ENCODE measurements around the gene PRKCE. TPM values are rescaled to one million over a fixed set of nuclear protein-coding genes. Genes with fewer than 3 reads are reported as not detected.

The PRKCE gene
- total RNA-seq, 1 donor from 2014 or later = 62.8 TPM

DNA sequence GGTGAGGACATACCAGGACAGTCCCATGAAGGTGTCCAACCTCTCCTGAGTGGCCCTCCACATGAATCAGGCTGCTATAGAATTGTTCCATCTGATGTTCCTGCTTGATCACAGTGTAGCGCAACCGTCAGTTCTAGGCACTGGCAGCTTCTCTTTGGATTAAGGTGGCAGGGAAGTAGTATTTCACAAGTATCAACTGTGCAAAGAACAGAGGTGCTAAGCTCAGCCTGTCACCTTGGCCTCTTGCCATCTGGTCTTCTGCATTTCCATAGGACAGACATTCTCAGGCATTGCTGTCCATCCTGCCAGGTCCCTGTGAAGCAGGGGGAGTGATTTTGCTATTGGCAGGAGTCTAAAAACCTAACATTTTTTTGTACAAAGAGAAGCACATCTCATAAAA is 463.5 kb downstream of the PRKCE start:
- no peak for FAIRE-seq
- no peak for DNase-seq (ENCODE audit: low spot score in 2 of 2)

DNA sequence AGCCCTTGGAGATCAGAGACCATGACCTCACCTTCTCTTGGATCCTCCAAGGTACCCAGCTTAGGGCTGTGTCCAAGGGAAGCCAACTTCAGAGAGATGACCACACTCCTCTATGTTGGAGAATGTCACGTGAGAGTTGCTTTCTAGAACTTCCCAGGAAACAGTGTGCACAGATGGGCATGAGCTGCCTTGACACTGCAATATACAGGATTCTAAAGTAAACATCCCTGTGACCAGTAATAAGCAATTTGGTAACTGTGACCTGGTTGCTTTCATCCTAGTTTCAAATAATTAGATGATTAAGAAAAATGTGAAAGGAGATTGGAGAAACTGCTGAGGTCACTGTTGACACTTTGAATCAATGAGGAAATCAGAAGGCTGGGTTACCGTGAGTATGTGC is 464.7 kb downstream of the PRKCE start:
- FAIRE-seq = no peak
- DNase-seq (ENCODE audit: low spot score in 2 of 2) = no peak

GRCh38 chr2:46116553-46116991 is 465.1 kb downstream of the PRKCE start:
- FAIRE-seq (no peak), DNase-seq (ENCODE audit: low spot score in 2 of 2) (no peak)

GRCh38 chr2:46117379-46117778 is 465.9 kb downstream of the PRKCE start:
- FAIRE-seq = no peak

DNA sequence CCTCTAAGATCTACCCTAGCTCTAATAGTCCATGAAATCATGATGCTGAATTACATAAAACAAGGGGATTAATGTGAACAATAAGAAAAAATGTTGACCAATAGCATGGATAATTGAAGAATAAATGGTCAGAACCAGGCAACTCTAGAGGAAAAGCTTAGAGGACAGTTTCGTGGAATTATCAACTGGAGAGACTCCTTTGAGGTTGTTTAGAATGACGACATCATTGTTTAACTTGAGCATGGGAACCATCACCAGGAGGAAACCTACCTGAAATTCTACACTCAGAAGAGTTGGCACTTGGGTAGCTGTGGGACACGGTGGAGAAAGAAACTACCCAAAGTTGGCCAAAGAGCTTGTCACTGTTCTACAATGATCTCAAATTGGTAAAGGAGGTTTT is 466.5 kb downstream of the PRKCE start:
- no peak for FAIRE-seq
- no peak for DNase-seq (ENCODE audit: low spot score in 2 of 2)

More at GRCh38 chr2:46117379-46117778, 465.9 kb downstream of the PRKCE start:
- no peak for DNase-seq (ENCODE audit: low spot score in 2 of 2)

GRCh38 chr2:46118656-46119371 is 467.3 kb downstream of the PRKCE start:
- DNase-seq (ENCODE audit: low spot score in 2 of 2) = no peak

DNA sequence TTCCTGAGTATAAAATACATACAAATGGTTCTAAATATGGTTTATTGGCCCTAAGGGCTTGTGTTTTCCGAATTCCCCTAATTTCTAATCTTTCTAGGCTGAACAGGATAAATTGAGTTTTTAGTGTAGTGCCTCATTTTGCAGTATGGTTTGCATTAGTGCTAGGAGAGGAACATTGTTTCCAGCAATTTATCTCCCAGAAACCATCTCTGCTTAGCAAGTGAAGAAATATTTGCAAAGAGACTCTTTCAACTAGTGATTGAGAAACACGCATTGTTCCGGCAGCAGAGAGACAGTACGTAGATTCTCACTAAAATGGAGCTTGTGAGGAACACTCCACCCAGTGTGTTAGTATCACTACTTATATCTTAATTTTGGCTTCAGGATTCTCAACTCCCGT is 468.0 kb downstream of the PRKCE start:
- FAIRE-seq (no peak), DNase-seq (ENCODE audit: low spot score in 2 of 2) (no peak)

More at GRCh38 chr2:46118656-46119371, 467.3 kb downstream of the PRKCE start:
- FAIRE-seq = no peak

- DNase-seq (ENCODE audit: low spot score in 2 of 2) (no peak), FAIRE-seq (no peak)
Measured at GRCh38 chr2:46120792-46121555, 469.5 kb downstream of the PRKCE start.

DNA sequence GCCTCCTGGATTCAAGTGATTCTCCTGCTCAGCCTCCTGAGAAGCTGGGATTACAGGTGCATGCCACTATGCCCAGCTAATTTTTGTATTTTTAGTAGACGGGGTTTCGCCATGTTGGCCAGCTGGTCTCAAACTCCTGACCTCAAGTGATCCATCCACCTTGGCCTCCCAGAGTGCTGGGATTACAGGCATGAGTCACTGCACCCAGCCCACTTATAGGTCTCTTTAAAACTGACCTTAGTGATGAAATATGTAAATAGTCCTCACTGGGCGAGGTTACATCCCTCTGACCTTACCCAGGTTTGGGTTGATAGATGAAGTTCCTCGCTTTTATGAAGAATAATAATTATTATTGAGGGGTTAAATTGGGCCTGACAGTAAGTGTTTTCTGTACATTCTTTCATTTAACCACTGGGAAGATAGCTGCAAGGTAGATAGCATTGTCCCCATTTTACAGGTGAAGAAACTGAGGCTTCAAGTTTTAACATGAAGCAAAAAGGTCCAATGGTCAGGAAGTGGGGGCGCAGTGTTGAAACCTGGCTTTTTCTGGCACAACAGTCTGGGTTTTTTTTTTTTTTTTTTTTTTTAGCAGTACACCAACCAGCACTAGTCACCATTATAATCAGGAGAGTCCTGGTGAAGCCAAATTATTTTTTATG is 471.0 kb downstream of the PRKCE start:
- FAIRE-seq (no peak), DNase-seq (ENCODE audit: low spot score in 2 of 2) (no peak)

DNA sequence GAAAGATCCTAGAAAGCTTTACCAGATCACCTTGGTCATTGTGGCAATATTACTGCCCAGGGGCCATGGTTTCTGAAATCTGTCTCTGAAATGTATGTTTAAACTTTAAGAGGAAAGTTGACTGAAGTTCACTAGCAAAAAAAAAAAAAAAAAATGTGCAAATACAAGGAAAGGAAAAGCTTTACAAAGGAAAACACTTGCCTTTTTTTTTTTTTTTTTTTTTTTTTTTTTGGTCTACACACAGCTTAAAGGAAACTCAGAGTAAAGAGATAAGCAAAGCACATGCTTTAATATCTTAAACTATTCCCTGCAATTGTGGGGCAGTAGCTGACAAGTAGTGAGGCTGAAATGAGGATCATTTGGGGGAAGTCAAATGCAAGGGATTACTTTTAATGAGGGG is 471.5 kb downstream of the PRKCE start:
- FAIRE-seq (no peak), DNase-seq (ENCODE audit: low spot score in 2 of 2) (no peak)

DNA sequence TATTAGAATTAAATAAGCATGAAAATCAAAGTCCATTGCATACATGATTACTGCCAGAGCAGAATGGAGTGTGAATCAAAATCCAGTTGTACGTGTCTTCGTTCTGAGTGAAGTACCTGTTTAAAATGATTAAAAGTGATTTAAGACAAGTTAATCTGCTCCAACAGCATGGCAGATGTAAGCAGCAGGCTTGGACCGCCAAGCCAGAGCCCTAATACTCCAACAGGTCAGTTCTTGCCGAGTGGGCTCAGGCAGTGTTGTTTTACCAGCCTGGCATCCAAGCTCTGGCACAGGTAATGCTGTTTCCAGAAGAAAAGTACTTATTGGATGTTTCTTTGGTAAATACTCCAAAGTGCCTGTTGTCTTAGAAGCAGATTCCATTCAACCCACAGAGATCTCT is 474.3 kb downstream of the PRKCE start:
- DNase-seq (ENCODE audit: low spot score in 2 of 2) = no peak
- FAIRE-seq = no peak

DNA sequence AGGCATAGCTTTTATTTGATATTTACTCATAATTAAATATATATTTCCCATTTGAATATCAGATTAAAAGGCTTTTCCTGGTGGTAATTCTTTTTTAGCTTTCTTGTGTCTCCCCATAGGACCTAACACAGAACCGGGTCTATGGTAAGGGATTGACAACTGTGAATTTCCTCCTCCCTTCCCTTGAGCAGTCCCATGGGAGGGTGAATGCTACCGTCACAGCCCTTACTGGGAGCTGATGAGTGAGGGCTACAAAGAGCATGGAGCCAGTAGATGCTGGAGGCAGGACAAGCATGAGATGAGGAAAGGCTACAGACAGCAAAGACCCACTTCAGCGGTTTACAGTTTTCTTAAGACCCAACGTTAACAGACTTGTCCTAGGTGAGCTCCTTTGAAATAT is 475.1 kb downstream of the PRKCE start:
- DNase-seq (ENCODE audit: low spot score in 2 of 2) (no peak), FAIRE-seq (no peak)

GRCh38 chr2:46127176-46127575 is 475.7 kb downstream of the PRKCE start:
- DNase-seq (ENCODE audit: low spot score in 2 of 2) (no peak), FAIRE-seq (no peak)

DNA sequence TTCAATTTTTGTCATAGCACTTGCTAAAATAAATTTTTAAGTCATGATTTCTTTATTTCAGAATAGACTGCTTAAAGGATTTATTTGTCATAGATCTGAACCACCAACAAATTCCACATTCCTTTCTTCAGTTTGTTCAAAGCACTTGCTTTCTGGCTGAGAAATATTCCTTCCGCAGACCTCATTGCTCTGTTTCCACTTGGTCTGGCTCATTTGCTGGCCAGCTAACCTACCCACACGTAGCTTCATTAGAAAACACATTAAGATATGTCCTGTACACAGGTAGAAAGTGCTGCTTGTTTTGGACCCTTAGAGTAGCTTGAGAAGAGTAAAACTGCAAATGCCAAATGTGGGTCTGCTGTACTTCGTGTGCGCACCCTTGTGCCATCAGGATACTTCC is 479.0 kb downstream of the PRKCE start:
- DNase-seq (ENCODE audit: low spot score in 2 of 2) = no peak
- no peak for FAIRE-seq

GRCh38 chr2:46132996-46133395 is 481.5 kb downstream of the PRKCE start:
- DNase-seq (ENCODE audit: low spot score in 2 of 2) (no peak), FAIRE-seq (no peak)

DNA sequence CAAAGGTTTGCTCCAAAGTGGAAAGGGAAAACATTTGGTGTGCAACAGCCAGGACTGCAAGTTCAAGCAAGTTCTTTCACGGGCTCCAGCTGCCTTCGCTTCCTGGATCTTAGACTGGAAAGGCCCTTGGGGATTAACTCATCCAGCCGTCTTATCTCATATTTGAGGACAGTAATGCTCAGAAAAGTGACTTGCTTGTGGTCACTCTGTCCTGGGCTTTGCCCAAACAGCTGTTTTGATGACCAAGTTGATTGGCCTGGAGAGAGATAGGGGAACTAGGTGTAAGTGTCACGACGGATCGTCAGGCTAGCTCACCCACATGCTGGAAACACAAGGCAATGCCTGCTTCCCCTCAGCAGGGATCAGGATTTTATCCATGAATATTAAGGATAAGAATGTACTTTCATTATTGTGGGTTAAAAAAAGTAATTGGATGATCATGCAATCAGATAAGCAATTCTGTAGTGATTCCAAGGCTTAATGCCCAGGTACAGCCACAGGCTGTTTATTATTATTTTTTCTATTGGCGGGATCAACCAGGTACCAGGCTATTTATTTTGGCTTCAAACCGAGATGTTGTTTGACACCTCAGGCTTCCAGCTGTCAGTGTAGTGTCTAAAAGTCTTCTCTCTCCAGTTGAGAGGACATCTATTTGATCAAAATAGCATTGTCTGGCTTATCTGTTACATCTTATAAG is 483.2 kb downstream of the PRKCE start:
- no peak for DNase-seq (ENCODE audit: low spot score in 2 of 2)
- no peak for FAIRE-seq

- DNase-seq (ENCODE audit: low spot score in 2 of 2) (no peak), FAIRE-seq (no peak)
Measured at GRCh38 chr2:46135228-46135855, 483.9 kb downstream of the PRKCE start.

GRCh38 chr2:46135958-46136357 is 484.5 kb downstream of the PRKCE start:
- DNase-seq (ENCODE audit: low spot score in 2 of 2) (no peak), FAIRE-seq (no peak)

- FAIRE-seq (no peak), DNase-seq (ENCODE audit: low spot score in 2 of 2) (no peak)
Measured at GRCh38 chr2:46136481-46136880, 485.0 kb downstream of the PRKCE start.

DNA sequence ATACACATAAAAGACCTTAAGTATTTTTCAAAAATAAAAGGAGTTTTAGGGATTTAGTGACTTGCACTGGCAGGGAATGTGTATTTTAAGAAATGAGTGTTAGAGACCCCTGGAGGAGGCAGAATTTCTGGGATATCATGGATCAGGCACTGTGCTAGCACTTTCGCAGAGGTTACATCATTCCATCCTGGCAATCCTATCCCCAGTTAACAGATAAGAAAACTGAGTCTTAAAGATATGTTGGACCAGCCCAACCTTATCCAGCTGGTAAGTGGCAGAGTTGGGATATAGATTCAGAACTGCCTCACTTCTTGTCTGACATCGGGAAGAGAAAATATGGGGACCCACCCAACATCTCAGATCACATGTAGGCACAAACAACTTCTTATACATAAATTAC is 485.5 kb downstream of the PRKCE start:
- no peak for DNase-seq (ENCODE audit: low spot score in 2 of 2)
- FAIRE-seq = no peak

All from frontal cortex (tissue), 4 donors.